ENCODE data around the gene RPL19. TPM values are rescaled to one million over a fixed set of nuclear protein-coding genes. Genes with fewer than 3 reads are reported as not detected.

The RPL19 gene
- total RNA-seq, 4 donors from 2014 or later = 2,008 to 3,549 (median 2,319) TPM

GRCh38 chr17:39224778-39225307 lies 24.8 kb downstream of the RPL19 start:
- intact Hi-C loops (cut with DNase I) = no loop called here
- peaks cover 9 to 16% of the 10 kb centered on the region in 2 donors for H3K4me1 ChIP-seq

GRCh38 chr17:39225308-39225958 lies 25.4 kb downstream of the RPL19 start, which contains the start of gene STAC2:
STAC2 (minus strand) TSS chr17:39225945; CDS start chr17:39225502, 443 bp downstream.
- no peak for TF ChIP-seq CTCF (IDR thresholded peaks at IDR 0.05)
- TF ChIP-seq POLR2A (IDR thresholded peaks at IDR 0.05) = no peak
- DNase-seq = no peak
- H3K36me3 ChIP-seq = no peaks in the 10 kb centered on the region
- 0 to 2% methylated on average over 1 to 19 of the region's 71 CpGs for WGBS, 2 donors
- peak within 1 kb of the TSS in 1 of 3 donors; percentile 12 for H3K4me3 ChIP-seq (replicated peaks in 1 of 3)
- intact Hi-C loops (cut with DNase I) = no loop called here
- H3K27ac ChIP-seq = no peak within 1 kb of the TSS
- peaks cover 18% of the 10 kb centered on the region for H3K27me3 ChIP-seq
- no peaks in the 10 kb centered on the region for H3K9me3 ChIP-seq
- H3K4me1 ChIP-seq = peaks cover 9 to 16% of the 10 kb centered on the region in 2 donors

More at GRCh38 chr17:39224778-39225307, 24.8 kb downstream of the RPL19 start:
- Histone ChIP-seq H3K4me3 (replicated peaks in 1 of 3) (peak overlapping the region in 1 of 3 donors; percentile 12), H3K9me3 (no peaks in the 10 kb centered on the region), H3K36me3 (no peaks in the 10 kb centered on the region), H3K27me3 (peaks cover 18% of the 10 kb centered on the region), H3K27ac (no peak overlapping the region)
- 2 to 4% methylated on average over 25 to 30 of the region's 68 CpGs for WGBS, 2 donors
- no peak for DNase-seq
- TF ChIP-seq POLR2A (IDR thresholded peaks at IDR 0.05) = no peak
- no peak for TF ChIP-seq CTCF (IDR thresholded peaks at IDR 0.05)

GRCh38 chr17:39225959-39226683 lies 26.0 kb downstream of the RPL19 start:
- H3K9me3 ChIP-seq = no peaks in the 10 kb centered on the region
- DNase-seq = peak in 1 of 2 donors; percentile 40
- intact Hi-C loops (cut with DNase I) = no loop called here
- peak overlapping the region in 1 of 3 donors; percentile 12 for H3K4me3 ChIP-seq (replicated peaks in 1 of 3)
- peaks cover 18% of the 10 kb centered on the region for H3K27me3 ChIP-seq
- H3K27ac ChIP-seq = no peak overlapping the region
- WGBS, 2 donors = 18 to 20% methylated on average over 20 to 22 of the region's 24 CpGs
- no peaks in the 10 kb centered on the region for H3K36me3 ChIP-seq
- peaks cover 9 to 16% of the 10 kb centered on the region in 2 donors for H3K4me1 ChIP-seq
- TF ChIP-seq POLR2A (IDR thresholded peaks at IDR 0.05) (no peak), CTCF (IDR thresholded peaks at IDR 0.05) (no peak)

GRCh38 chr17:39227364-39227919 lies 27.4 kb downstream of the RPL19 start:
- TF ChIP-seq CTCF (IDR thresholded peaks at IDR 0.05) (no peak), POLR2A (IDR thresholded peaks at IDR 0.05) (no peak)

More at GRCh38 chr17:39227364-39227919, 27.4 kb downstream of the RPL19 start:
- H3K36me3 ChIP-seq = no peaks in the 10 kb centered on the region
- no peak for DNase-seq
- H3K27me3 ChIP-seq = peaks cover 18% of the 10 kb centered on the region
- no peaks in the 10 kb centered on the region for H3K9me3 ChIP-seq
- WGBS, 2 donors = 81 to 92% methylated on average over 2 of the region's 2 CpGs
- peaks cover 9 to 23% of the 10 kb centered on the region in 2 donors for H3K4me1 ChIP-seq
- H3K4me3 ChIP-seq (replicated peaks in 1 of 3) = no peak overlapping the region
- H3K27ac ChIP-seq = no peak overlapping the region
- intact Hi-C loops (cut with DNase I) = no loop called here
